Osteoblast (primary cell): Measurements from ENCODE around the gene RBM33. TPM values are rescaled to one million over a fixed set of nuclear protein-coding genes. Genes with fewer than 3 reads are reported as not detected.

Experiments used
- DNase-seq: peaks from one replicate; pipeline ENCODE4 v3.0.0; 2011; ENCODE audit warnings: low spot score, mixed read lengths; ENCODE audit not compliant: insufficient read length; ENCODE audit errors: missing footprints
- H2AFZ ChIP-seq: 2 replicates; pipeline ENCODE4 v1.6.0; 2011; ENCODE audit warnings: mild to moderate bottlenecking, low read length
- H3K27ac ChIP-seq: 2 replicates; pipeline ENCODE4 v1.5.1; 2011; ENCODE audit warnings: mild to moderate bottlenecking, low read depth, low read length, moderate library complexity
- H3K27me3 ChIP-seq: 2 replicates; pipeline ENCODE4 v1.6.0; 2012; ENCODE audit warnings: mild to moderate bottlenecking, control low read depth, inconsistent platforms, low read length, moderate library complexity; ENCODE audit not compliant: insufficient read depth
- H3K36me3 ChIP-seq: 2 replicates; pipeline ENCODE4 v1.5.1; 2011; ENCODE audit warnings: mild to moderate bottlenecking, low read length, control low read depth, moderate library complexity; ENCODE audit not compliant: insufficient read depth
- H3K4me1 ChIP-seq: 2 replicates; pipeline ENCODE4 v1.5.1; 2011; ENCODE audit warnings: mild to moderate bottlenecking, low read length, control low read depth, moderate library complexity; ENCODE audit not compliant: insufficient read depth
- H3K4me2 ChIP-seq: 2 replicates; pipeline ENCODE4 v1.6.0; 2011; ENCODE audit warnings: mild to moderate bottlenecking, low read length; ENCODE audit not compliant: insufficient read depth
- H3K4me3 ChIP-seq: fragments of 200-600 bp; sonication (generic); 3 replicates; pipeline ENCODE4 v1.5.1; 2012; ENCODE audit warnings: mild to moderate bottlenecking, low read length, inconsistent platforms; ENCODE audit not compliant: insufficient read depth
- H3K79me2 ChIP-seq: 2 replicates; pipeline ENCODE4 v1.6.0; 2012; ENCODE audit warnings: mild to moderate bottlenecking, low read length, control low read depth, inconsistent platforms; ENCODE audit not compliant: insufficient read depth
- H3K9me3 ChIP-seq: 2 replicates; pipeline ENCODE4 v1.5.1; 2011; ENCODE audit warnings: low read depth, low read length, control low read depth
- H4K20me1 ChIP-seq: 2 replicates; pipeline ENCODE4 v1.6.0; 2012; ENCODE audit warnings: mild to moderate bottlenecking, low read length, control low read depth; ENCODE audit not compliant: insufficient read depth
- total RNA-seq: library from RNA; depleted of rRNA; stranded (reverse); fragments of >200 nt; gene quantifications from 2 replicates; pipeline ENCODE4 v1.2.3, GENCODE V29; 2012
- TF ChIP-seq, protein P1 (sequence below): IDR thresholded peaks from 2 replicates; pipeline ENCODE4 v1.5.1; 2011; ENCODE audit warnings: mild to moderate bottlenecking, low read depth, low read length, moderate library complexity; ENCODE audit errors: extremely low read depth

The RBM33 gene
- total RNA-seq, 1 donor: 27.5 TPM

DNA sequence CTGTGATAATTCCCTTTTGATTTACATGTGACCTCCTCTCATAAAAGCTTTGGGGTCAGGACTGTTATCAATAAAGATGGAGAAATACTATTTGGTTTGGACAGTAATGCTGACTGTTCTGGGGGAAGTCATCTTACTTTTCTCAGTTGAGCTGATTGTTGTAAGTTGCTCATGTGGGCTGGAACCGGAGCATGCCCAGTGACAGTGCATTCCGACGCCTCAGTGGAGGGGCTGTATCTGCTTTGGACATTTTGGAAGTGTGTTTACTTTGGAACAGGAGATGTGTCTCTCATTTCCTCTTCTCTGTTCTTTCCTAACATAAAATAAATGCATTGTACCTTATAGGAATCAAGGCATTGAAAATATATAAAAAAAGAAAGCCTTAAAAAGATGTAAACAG is 30.1 kb downstream of the RBM33 start:
- Histone ChIP-seq H4K20me1 (peaks cover 34% of the 10 kb centered on the region), H3K4me2 (peak overlapping the region; percentile 12), H3K27me3 (no peaks in the 10 kb centered on the region), H3K79me2 (peaks cover 82% of the 10 kb centered on the region), H3K27ac (no peak overlapping the region), H3K36me3 (peaks cover 5% of the 10 kb centered on the region), H3K4me1 (peaks cover 27% of the 10 kb centered on the region), H3K4me3 (no peak overlapping the region), H2AFZ (no peak overlapping the region), H3K9me3 (no peaks in the 10 kb centered on the region)
- DNase-seq: no peak
- TF ChIP-seq, protein P1, sequence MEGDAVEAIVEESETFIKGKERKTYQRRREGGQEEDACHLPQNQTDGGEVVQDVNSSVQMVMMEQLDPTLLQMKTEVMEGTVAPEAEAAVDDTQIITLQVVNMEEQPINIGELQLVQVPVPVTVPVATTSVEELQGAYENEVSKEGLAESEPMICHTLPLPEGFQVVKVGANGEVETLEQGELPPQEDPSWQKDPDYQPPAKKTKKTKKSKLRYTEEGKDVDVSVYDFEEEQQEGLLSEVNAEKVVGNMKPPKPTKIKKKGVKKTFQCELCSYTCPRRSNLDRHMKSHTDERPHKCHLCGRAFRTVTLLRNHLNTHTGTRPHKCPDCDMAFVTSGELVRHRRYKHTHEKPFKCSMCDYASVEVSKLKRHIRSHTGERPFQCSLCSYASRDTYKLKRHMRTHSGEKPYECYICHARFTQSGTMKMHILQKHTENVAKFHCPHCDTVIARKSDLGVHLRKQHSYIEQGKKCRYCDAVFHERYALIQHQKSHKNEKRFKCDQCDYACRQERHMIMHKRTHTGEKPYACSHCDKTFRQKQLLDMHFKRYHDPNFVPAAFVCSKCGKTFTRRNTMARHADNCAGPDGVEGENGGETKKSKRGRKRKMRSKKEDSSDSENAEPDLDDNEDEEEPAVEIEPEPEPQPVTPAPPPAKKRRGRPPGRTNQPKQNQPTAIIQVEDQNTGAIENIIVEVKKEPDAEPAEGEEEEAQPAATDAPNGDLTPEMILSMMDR: no peak

DNA sequence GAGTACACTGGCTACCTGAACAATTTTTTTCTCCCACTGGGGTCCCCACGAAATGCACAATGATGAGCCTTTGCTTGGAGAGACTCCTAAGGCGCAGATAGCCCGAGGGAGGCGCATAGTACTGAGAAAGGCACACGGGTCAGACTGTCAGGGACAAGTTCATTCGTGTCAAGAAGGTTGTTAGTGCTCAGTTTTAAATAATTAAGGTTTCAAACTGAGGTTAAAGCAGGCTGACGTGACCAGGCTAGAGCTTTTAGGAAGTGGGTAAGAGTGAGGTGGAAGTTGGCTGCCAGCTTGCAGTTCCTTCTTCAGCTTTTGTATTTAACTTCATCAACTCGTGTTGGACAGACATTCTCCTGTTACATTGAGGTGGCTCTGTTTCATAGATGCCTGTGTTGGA is 31.6 kb downstream of the RBM33 start:
- TF ChIP-seq, protein P1: no peak
- no peak for DNase-seq
- H4K20me1 ChIP-seq: peaks cover 24% of the 10 kb centered on the region
- H3K4me2 ChIP-seq: peak overlapping the region; percentile 64
- no peak overlapping the region for H3K4me3 ChIP-seq
- H3K27me3 ChIP-seq: no peaks in the 10 kb centered on the region
- H2AFZ ChIP-seq: no peak overlapping the region
- H3K27ac ChIP-seq: peak overlapping the region; percentile 66
- peaks cover 16% of the 10 kb centered on the region for H3K36me3 ChIP-seq
- peaks cover 19% of the 10 kb centered on the region for H3K4me1 ChIP-seq
- no peaks in the 10 kb centered on the region for H3K9me3 ChIP-seq
- peaks cover 78% of the 10 kb centered on the region for H3K79me2 ChIP-seq

DNA sequence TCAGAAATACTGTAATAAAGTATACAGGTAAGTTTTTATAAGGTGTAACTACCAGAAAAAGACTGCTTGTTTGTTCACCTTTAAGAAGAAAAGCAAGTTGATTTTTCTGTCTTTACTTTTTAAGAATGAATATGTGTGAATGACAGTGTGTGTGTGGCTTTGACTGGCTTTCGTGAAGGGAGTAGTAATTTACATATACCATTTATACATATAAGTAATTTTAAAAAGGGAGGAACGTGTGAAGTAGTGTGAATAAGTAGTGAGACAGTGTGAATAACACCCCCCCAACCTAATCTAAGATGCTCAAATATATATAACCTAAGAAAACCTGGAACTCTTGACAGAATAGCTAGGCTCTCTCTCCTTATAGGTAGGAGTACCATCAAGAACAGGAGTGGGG is 33.2 kb downstream of the RBM33 start:
- peaks cover 19% of the 10 kb centered on the region for H3K4me1 ChIP-seq
- H3K4me2 ChIP-seq: no peak overlapping the region
- H3K79me2 ChIP-seq: peaks cover 78% of the 10 kb centered on the region
- peaks cover 20% of the 10 kb centered on the region for H4K20me1 ChIP-seq
- no peak overlapping the region for H3K4me3 ChIP-seq
- H3K27me3 ChIP-seq: no peaks in the 10 kb centered on the region
- H2AFZ ChIP-seq: no peak overlapping the region
- no peak for DNase-seq
- no peaks in the 10 kb centered on the region for H3K9me3 ChIP-seq
- H3K27ac ChIP-seq: peak overlapping the region; percentile 66
- TF ChIP-seq, protein P1: no peak
- peaks cover 25% of the 10 kb centered on the region for H3K36me3 ChIP-seq

DNA sequence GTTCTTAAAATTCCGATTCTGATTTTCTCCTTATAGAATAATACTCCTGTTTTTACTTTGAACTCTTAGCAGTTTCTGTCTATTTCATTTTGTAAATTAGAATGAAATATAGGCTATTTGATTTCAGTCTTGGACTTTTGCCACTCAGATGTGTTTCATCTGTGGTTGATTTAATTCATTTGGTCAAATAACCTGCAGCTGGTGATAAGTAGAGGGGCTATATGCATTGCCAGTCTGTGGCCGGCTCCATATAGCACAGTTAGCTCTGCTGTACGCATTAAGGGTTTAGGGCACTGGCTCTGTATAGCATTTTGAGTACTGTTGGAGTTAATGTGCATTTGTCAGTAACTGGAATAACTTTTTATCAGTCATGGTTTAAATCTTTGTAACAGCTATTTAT is 35.7 kb downstream of the RBM33 start:
- Histone ChIP-seq H4K20me1 (peaks cover 30% of the 10 kb centered on the region), H3K79me2 (peaks cover 88% of the 10 kb centered on the region)

More for the DNA sequence above, 35.7 kb downstream of the RBM33 start:
- Histone ChIP-seq H3K36me3 (peaks cover 38% of the 10 kb centered on the region), H3K4me1 (peaks cover 11% of the 10 kb centered on the region), H3K27ac (no peak overlapping the region), H3K9me3 (no peaks in the 10 kb centered on the region), H2AFZ (no peak overlapping the region), H3K27me3 (no peaks in the 10 kb centered on the region), H3K4me2 (no peak overlapping the region), H3K4me3 (no peak overlapping the region)
- TF ChIP-seq, protein P1: no peak
- no peak for DNase-seq
